GM18909 (cell line): ENCODE measurements around the gene RNF180.
A peak's percentile ranks its signal among the peaks of the same experiment; 100 is the strongest.

Experiments used
- ATAC-seq: cut with Tn5 transposase; IDR thresholded peaks from one replicate; pipeline ENCODE4 v1.9.1; 2021; ENCODE audit warnings: mild to moderate bottlenecking; ENCODE audit not compliant: unreplicated experiment, poor library complexity

RNF180 gene

GRCh38 chr5:64165500-64166200 lies at the start of gene RNF180:
TSS of gene RNF180 (plus strand) at chr5:64165843. CDS start at chr5:64200808, 34,965 bp downstream.
- ATAC-seq, result peak; percentile 50

GRCh38 chr5:64125521-64125920 lies 40.1 kb upstream of the RNF180 start:
- ATAC-seq, result no peak

GRCh38 chr5:64126202-64126741 lies 39.4 kb upstream of the RNF180 start:
- no peak for ATAC-seq

GRCh38 chr5:64140018-64140417 lies 25.6 kb upstream of the RNF180 start:
- no peak for ATAC-seq

GRCh38 chr5:64144425-64145215 lies 21.0 kb upstream of the RNF180 start:
- ATAC-seq, result no peak

- ATAC-seq, result no peak
Observed at GRCh38 chr5:64145216-64145895, 20.3 kb upstream of the RNF180 start.

GRCh38 chr5:64147379-64147778 lies 18.3 kb upstream of the RNF180 start:
- no peak for ATAC-seq

- ATAC-seq, result no peak
Observed at GRCh38 chr5:64147849-64148441, 17.7 kb upstream of the RNF180 start.

- no peak for ATAC-seq
Observed at GRCh38 chr5:64149268-64149667, 16.4 kb upstream of the RNF180 start.

GRCh38 chr5:64149857-64150521 lies 15.7 kb upstream of the RNF180 start:
- ATAC-seq, result no peak

- no peak for ATAC-seq
Observed at GRCh38 chr5:64156261-64156660, 9.4 kb upstream of the RNF180 start.

GRCh38 chr5:64158827-64159226 lies 6.8 kb upstream of the RNF180 start:
- no peak for ATAC-seq

- ATAC-seq, result no peak
Observed at GRCh38 chr5:64160201-64160600, 5.4 kb upstream of the RNF180 start.

GRCh38 chr5:64161420-64161819 lies 4.2 kb upstream of the RNF180 start:
- peak; percentile 60 for ATAC-seq

- no peak for ATAC-seq
Observed at GRCh38 chr5:64163135-64163534, 2.5 kb upstream of the RNF180 start.

GRCh38 chr5:64163746-64164145 lies 1.9 kb upstream of the RNF180 start:
- ATAC-seq, result no peak

- ATAC-seq, result no peak
Observed at GRCh38 chr5:64164166-64164565, 1.5 kb upstream of the RNF180 start.

- ATAC-seq, result no peak
Observed at GRCh38 chr5:64165160-64165499, 513 bp upstream of the RNF180 start.

GRCh38 chr5:64166201-64166959 lies 737 bp downstream of the RNF180 start:
- ATAC-seq, result no peak
